GM12878 (cell line): ENCODE measurements around the gene RSPO3. TPM values are rescaled to one million over a fixed set of nuclear protein-coding genes. Genes with fewer than 3 reads are reported as not detected.
"Not testable (repeated sequence)": the region's sequence is repeated elsewhere in the genome, so short reads cannot be mapped to it uniquely, and the experiment has no call there.

Experiments
- ATAC-seq: fragments of 200-7000 bp; cut with Tn5 transposase; 3 replicates; pipeline ENCODE4 v1.9.1; 2020; ENCODE audit warnings: mild to moderate bottlenecking, moderate library complexity
- BruUV-seq: library from RNA; stranded (reverse); fragments of 400-500 nt; replicated peaks from 2 replicates; lab custom pipeline; 2021; lab: Mats Ljungman, UMichigan
- CTCF ChIA-PET: fragments of 300-600 bp; sonication (Branson Sonifier 250); formaldehyde crosslinking; extraction: SDS; loops from one replicate; lab custom pipeline; 2021; ENCODE audit warnings: inconsistent platforms; lab: Yijun Ruan, JAX
- POLR2A ChIA-PET: fragments of 350-600 bp; formaldehyde crosslinking; extraction: SDS; loops from one replicate; lab custom pipeline; 2021; ENCODE audit warnings: inconsistent platforms; lab: Charles Lee
- RAD21 ChIA-PET: fragments of 300-600 bp; sonication (Branson Sonifier 250); formaldehyde crosslinking; loops from one replicate; lab custom pipeline; 2023; ENCODE audit warnings: antibody characterized with exemption; ENCODE audit not compliant: unreplicated experiment; lab: Charles Lee
- SMC1A ChIA-PET: fragments of 300-600 bp; sonication (Branson Sonifier 250); formaldehyde crosslinking; loops from one replicate; lab custom pipeline; 2023; ENCODE audit not compliant: unreplicated experiment, uncharacterized antibody; lab: Charles Lee
- DNase-seq: peaks from one replicate; pipeline ENCODE4 v3.0.0-alpha.2; 2011; ENCODE audit warnings: low read depth, low spot score
- FAIRE-seq: peaks from 3 replicates; lab custom pipeline; 2011; peaks lifted over from hg19 to GRCh38; lab: Jason Lieb, UNC
- H2AFZ ChIP-seq: 2 replicates; pipeline ENCODE4 v1.6.0; 2011; ENCODE audit warnings: low read depth, low read length, control low read depth; ENCODE audit not compliant: control insufficient read depth
- H3K27ac ChIP-seq: 2 replicates; pipeline ENCODE4 v1.5.1; 2011; ENCODE audit warnings: control low read depth; ENCODE audit not compliant: control insufficient read depth, insufficient read depth
- H3K27me3 ChIP-seq, 2 experiments: replicated peaks in 1 of 2; 2 replicates each; pipeline versions ENCODE4 v1.6.0 to v1.6.1; 2011; ENCODE audit warnings: low read length in 1 of 2; ENCODE audit not compliant: control insufficient read depth in 2 of 2, insufficient read depth in 2 of 2
- H3K36me3 ChIP-seq, 2 experiments: 2 replicates each; pipeline ENCODE4 v1.5.1; 2011; ENCODE audit warnings: low read length in 1 of 2; ENCODE audit not compliant: control insufficient read depth in 2 of 2, insufficient read depth in 2 of 2
- H3K4me1 ChIP-seq: 2 replicates; pipeline ENCODE4 v1.6.1; 2011; ENCODE audit warnings: mild to moderate bottlenecking, low read length, moderate library complexity, mixed read lengths; ENCODE audit not compliant: control insufficient read depth, insufficient read depth
- H3K4me2 ChIP-seq: 2 replicates; pipeline ENCODE4 v1.6.0; 2011; ENCODE audit warnings: control low read depth; ENCODE audit not compliant: control insufficient read depth, insufficient read depth
- H3K4me3 ChIP-seq: fragments of 200-600 bp; sonication (generic); 2 replicates; pipeline ENCODE4 v1.5.1; 2016
- H3K79me2 ChIP-seq: 2 replicates; pipeline ENCODE4 v1.6.0; 2011; ENCODE audit warnings: low read length; ENCODE audit not compliant: control insufficient read depth, insufficient read depth
- H3K9ac ChIP-seq: 2 replicates; pipeline ENCODE4 v1.8.0; 2011; ENCODE audit warnings: low read length, control low read depth, mixed read lengths; ENCODE audit not compliant: control insufficient read depth, insufficient read depth
- H3K9me3 ChIP-seq: replicated peaks from 3 replicates; pipeline ENCODE4 v1.5.1; 2011; ENCODE audit warnings: mild to moderate bottlenecking, low read length; ENCODE audit not compliant: control insufficient read depth, insufficient read depth
- H4K20me1 ChIP-seq: 2 replicates; pipeline ENCODE4 v1.6.0; 2011; ENCODE audit not compliant: control insufficient read depth, insufficient read depth
- WGBS: methylation state at CpG from one replicate; pipeline ENCODE4 v1.1.6; 2016; ENCODE audit warnings: low lambda C conversion rate; ENCODE audit not compliant: insufficient replicate concordance, insufficient coverage; ENCODE audit errors: missing lambda C conversion rate; 5-methylcytosine and 5-hydroxymethylcytosine counted together
- in situ Hi-C: fragments of 300-500 bp; cut with MboI; formaldehyde crosslinking; loops from 9 replicates; pipeline ENCODE4 v1.14.3; 2018; ENCODE audit warnings: mixed read lengths
- intact Hi-C: fragments of 100-400 bp; cut with micrococcal nuclease; formaldehyde crosslinking; loops from one replicate; pipeline ENCODE4 v1.14.2; 2022; ENCODE audit not compliant: unreplicated experiment
- polyA plus RNA-seq, 11 experiments: library from polyadenylated mRNA; depleted of rRNA in 4 of 11; unstranded in 6 of 11; stranded (reverse) in 5 of 11; fragments of >200 nt; fragmentation: Nextera tagmentation in 4 of 11; fragmentation: Illumina TruSeq in 1 of 11; extraction: Ambion mirVana in 4 of 11; extraction: Trizol in 1 of 11; gene quantifications; 1 replicate in 1 of 11; 2 replicates in 10 of 11; pipeline versions ENCODE4 v1.2.1 to v1.2.3, GENCODE V29; 2011 to 2016; ENCODE audit warnings: inconsistent platforms in 2 of 11, missing spikeins in 2 of 11, low read depth in 1 of 11
- total RNA-seq, 4 experiments: library from RNA; depleted of rRNA in 3 of 4; stranded (reverse); fragments of >200 nt in 3 of 4; fragmentation: Illumina TruSeq in 1 of 4; extraction: Trizol in 1 of 4; gene quantifications; 2 replicates each; pipeline versions ENCODE4 v1.2.1 to v1.2.3, GENCODE V29; 2013 to 2021

RSPO3 gene
- total and polyA plus RNA-seq, 10 of the 15 experiments (the other 5 are each of a cell fraction or from before 2014, with no cell fraction given): 0.16 TPM; not detected in 9

- 63% methylated on average over 13 of the region's 13 CpGs for WGBS
- H3K9ac ChIP-seq, H3K27ac ChIP-seq, ATAC-seq, DNase-seq, in situ Hi-C loops, H3K9me3 ChIP-seq, SMC1A ChIA-PET, H2AFZ ChIP-seq, BruUV-seq, H3K79me2 ChIP-seq, H3K4me1 ChIP-seq, intact Hi-C loops, RAD21 ChIA-PET, H4K20me1 ChIP-seq, FAIRE-seq, H3K27me3 ChIP-seq, H3K36me3 ChIP-seq, CTCF ChIA-PET, H3K4me2 ChIP-seq, H3K4me3 ChIP-seq, POLR2A ChIA-PET: not testable (repeated sequence)
Measured at GRCh38 chr6:127214032-127214431, 95.6 kb downstream of the RSPO3 start.

GRCh38 chr6:127214531-127214930 lies 96.1 kb downstream of the RSPO3 start:
- BruUV-seq, H3K9ac ChIP-seq, H3K36me3 ChIP-seq, CTCF ChIA-PET, DNase-seq, POLR2A ChIA-PET, H3K4me1 ChIP-seq, H3K27me3 ChIP-seq, H3K79me2 ChIP-seq, FAIRE-seq, H3K27ac ChIP-seq, H3K4me2 ChIP-seq, intact Hi-C loops, in situ Hi-C loops, RAD21 ChIA-PET, ATAC-seq, H3K4me3 ChIP-seq, H2AFZ ChIP-seq, H4K20me1 ChIP-seq, SMC1A ChIA-PET, H3K9me3 ChIP-seq: not testable (repeated sequence)
- WGBS: 62% methylated on average over 30 of the region's 31 CpGs
